ENCODE measurements around the gene RBM10. TPM values are rescaled to one million over a fixed set of nuclear protein-coding genes. Genes with fewer than 3 reads are reported as not detected.

Gene RBM10
- total and polyA plus RNA-seq, 9 of the 15 experiments (the other 6 are each of a cell fraction or from before 2014, with no cell fraction given) = 1.1 to 61.7 (median 31.5) TPM

DNA sequence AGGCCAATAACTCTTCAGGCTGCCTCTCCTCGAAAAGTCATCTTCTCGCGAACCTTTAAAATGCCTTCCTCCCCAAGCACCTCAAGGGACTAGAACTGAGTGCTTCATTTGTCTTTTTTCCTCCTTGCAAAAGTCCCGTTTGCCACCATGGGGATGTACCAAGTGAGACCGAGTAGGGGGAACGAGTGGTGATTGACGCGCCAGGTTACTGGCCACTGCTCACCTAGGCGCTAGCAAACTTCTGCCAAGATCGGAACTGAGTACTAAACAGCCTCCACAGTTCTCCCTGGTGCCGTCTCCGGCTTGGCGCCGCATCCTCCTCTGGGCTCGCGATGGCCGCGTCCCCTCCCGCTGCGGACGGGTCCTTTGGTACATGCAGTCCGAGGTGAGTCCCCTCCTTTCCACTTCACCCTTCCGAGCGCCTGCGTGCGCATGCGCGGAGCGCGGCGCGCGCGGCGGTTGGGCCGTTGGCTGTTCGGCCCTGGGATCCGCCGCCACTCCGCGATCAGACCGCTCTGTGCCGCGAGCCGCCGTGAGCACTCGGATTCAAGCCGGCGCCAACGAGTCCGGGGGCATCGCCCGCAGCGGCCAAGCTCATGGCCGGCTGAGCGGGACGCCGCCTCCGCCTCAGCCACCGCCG is 73.4 kb downstream of the RBM10 start, which contains the start of gene CDK16 (continued):
- TF ChIP-seq HNRNPUL1 (IDR thresholded peaks at IDR 0.05; ENCODE audit: low read length) = 0 out of 2 replicates have a peak, but pooled peaks have one; percentile 33
- TF ChIP-seq POLR2G (IDR thresholded peaks at IDR 0.05; ENCODE audit: low read depth, low read length) = peak; percentile 92
- TF ChIP-seq POLR2B (IDR thresholded peaks at IDR 0.05; ENCODE audit: low read depth, partially characterized antibody) = peak; percentile 76
- TF ChIP-seq MEF2D (tag; conservative IDR thresholded peaks at IDR 0.05; ENCODE audit: low read depth) = no peak
- TF ChIP-seq SMARCA4 (IDR thresholded peaks at IDR 0.05) = no peak
- TF ChIP-seq, protein P1, sequence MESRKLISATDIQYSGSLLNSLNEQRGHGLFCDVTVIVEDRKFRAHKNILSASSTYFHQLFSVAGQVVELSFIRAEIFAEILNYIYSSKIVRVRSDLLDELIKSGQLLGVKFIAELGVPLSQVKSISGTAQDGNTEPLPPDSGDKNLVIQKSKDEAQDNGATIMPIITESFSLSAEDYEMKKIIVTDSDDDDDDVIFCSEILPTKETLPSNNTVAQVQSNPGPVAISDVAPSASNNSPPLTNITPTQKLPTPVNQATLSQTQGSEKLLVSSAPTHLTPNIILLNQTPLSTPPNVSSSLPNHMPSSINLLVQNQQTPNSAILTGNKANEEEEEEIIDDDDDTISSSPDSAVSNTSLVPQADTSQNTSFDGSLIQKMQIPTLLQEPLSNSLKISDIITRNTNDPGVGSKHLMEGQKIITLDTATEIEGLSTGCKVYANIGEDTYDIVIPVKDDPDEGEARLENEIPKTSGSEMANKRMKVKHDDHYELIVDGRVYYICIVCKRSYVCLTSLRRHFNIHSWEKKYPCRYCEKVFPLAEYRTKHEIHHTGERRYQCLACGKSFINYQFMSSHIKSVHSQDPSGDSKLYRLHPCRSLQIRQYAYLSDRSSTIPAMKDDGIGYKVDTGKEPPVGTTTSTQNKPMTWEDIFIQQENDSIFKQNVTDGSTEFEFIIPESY (CRISPR knock-in tag; IDR thresholded peaks at IDR 0.05) = no peak
- TF ChIP-seq E2F3 (CRISPR knock-in tag; IDR thresholded peaks at IDR 0.05) = no peak
- peak in 1 of 2 experiments; percentile 45; a peak in 1 of 4 replicates for TF ChIP-seq SIN3A (IDR thresholded peaks at IDR 0.05; ENCODE audit: borderline replicate concordance in 2 of 2, control insufficient read depth in 1 of 2, low read depth in 2 of 2, low read length in 2 of 2)
- TF ChIP-seq OTX1 (CRISPR knock-in tag; IDR thresholded peaks at IDR 0.05) = no peak
- TF ChIP-seq, protein P2, sequence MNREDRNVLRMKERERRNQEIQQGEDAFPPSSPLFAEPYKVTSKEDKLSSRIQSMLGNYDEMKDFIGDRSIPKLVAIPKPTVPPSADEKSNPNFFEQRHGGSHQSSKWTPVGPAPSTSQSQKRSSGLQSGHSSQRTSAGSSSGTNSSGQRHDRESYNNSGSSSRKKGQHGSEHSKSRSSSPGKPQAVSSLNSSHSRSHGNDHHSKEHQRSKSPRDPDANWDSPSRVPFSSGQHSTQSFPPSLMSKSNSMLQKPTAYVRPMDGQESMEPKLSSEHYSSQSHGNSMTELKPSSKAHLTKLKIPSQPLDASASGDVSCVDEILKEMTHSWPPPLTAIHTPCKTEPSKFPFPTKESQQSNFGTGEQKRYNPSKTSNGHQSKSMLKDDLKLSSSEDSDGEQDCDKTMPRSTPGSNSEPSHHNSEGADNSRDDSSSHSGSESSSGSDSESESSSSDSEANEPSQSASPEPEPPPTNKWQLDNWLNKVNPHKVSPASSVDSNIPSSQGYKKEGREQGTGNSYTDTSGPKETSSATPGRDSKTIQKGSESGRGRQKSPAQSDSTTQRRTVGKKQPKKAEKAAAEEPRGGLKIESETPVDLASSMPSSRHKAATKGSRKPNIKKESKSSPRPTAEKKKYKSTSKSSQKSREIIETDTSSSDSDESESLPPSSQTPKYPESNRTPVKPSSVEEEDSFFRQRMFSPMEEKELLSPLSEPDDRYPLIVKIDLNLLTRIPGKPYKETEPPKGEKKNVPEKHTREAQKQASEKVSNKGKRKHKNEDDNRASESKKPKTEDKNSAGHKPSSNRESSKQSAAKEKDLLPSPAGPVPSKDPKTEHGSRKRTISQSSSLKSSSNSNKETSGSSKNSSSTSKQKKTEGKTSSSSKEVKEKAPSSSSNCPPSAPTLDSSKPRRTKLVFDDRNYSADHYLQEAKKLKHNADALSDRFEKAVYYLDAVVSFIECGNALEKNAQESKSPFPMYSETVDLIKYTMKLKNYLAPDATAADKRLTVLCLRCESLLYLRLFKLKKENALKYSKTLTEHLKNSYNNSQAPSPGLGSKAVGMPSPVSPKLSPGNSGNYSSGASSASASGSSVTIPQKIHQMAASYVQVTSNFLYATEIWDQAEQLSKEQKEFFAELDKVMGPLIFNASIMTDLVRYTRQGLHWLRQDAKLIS (CRISPR knock-in tag; IDR thresholded peaks at IDR 0.05) = peak; percentile 48; the same call in 1 of the 2 replicates
- TF ChIP-seq, protein P3, sequence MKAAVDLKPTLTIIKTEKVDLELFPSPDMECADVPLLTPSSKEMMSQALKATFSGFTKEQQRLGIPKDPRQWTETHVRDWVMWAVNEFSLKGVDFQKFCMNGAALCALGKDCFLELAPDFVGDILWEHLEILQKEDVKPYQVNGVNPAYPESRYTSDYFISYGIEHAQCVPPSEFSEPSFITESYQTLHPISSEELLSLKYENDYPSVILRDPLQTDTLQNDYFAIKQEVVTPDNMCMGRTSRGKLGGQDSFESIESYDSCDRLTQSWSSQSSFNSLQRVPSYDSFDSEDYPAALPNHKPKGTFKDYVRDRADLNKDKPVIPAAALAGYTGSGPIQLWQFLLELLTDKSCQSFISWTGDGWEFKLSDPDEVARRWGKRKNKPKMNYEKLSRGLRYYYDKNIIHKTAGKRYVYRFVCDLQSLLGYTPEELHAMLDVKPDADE (conservative IDR thresholded peaks at IDR 0.05; ENCODE audit: control insufficient read depth, low read depth, low read length) = 0 out of 2 replicates have a peak, but pooled peaks have one; percentile 53
- peak; percentile 100 for TF ChIP-seq ATF7 (IDR thresholded peaks at IDR 0.05)
- TF ChIP-seq, protein P4, sequence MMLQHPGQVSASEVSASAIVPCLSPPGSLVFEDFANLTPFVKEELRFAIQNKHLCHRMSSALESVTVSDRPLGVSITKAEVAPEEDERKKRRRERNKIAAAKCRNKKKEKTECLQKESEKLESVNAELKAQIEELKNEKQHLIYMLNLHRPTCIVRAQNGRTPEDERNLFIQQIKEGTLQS (IDR thresholded peaks at IDR 0.05) = no peak
- TF ChIP-seq, protein P4 (CRISPR knock-in tag; conservative IDR thresholded peaks at IDR 0.05) = no peak
- no peak for TF ChIP-seq RBM39 (optimal IDR thresholded peaks at IDR 0.05; ENCODE audit: low read depth, low read length)
- TF ChIP-seq POLR2AphosphoS5 (IDR thresholded peaks at IDR 0.05; ENCODE audit: control insufficient read depth, insufficient read depth, low read depth, low read length) = peak; percentile 72; the same call in 1 of the 2 replicates
- no peak for TF ChIP-seq ZFP1 (CRISPR knock-in tag; IDR thresholded peaks at IDR 0.05)
- peak; percentile 66; the same call in 1 of the 2 replicates for TF ChIP-seq EP400 (IDR thresholded peaks at IDR 0.05)
- TF ChIP-seq SMAD3 (CRISPR knock-in tag; conservative IDR thresholded peaks at IDR 0.05) = no peak
- no peak for TF ChIP-seq SMARCC2 (IDR thresholded peaks at IDR 0.05; ENCODE audit: low read depth)
- no peak for TF ChIP-seq ZNF217 (CRISPR knock-in tag; IDR thresholded peaks at IDR 0.05)
